ENCODE data around the gene SATB1.
"Not testable (repeated sequence)": the region's sequence is repeated elsewhere in the genome, so short reads cannot be mapped to it uniquely, and the experiment has no call there.

SATB1 gene

GRCh38 chr3:18349197-18349798 lies 75.8 kb downstream of the SATB1 start:
- DNase-seq, result no peak

GRCh38 chr3:18346097-18346496 lies 79.0 kb downstream of the SATB1 start:
- no peak for DNase-seq

- no peak for DNase-seq
Measured at GRCh38 chr3:18345015-18345367, 80.1 kb downstream of the SATB1 start.

GRCh38 chr3:18344306-18345014 lies 80.7 kb downstream of the SATB1 start:
- no peak for DNase-seq

- no peak for DNase-seq
Measured at GRCh38 chr3:18343809-18344208, 81.3 kb downstream of the SATB1 start.

GRCh38 chr3:18338827-18339514 lies 86.2 kb downstream of the SATB1 start:
- DNase-seq, result no peak

GRCh38 chr3:18337231-18337630 lies 87.9 kb downstream of the SATB1 start:
- DNase-seq, result no peak

GRCh38 chr3:18334837-18335601 lies 90.1 kb downstream of the SATB1 start:
- DNase-seq, result peak; percentile 37

GRCh38 chr3:18330772-18331441 lies 94.2 kb downstream of the SATB1 start:
- not testable (repeated sequence) for DNase-seq

- peak; percentile 46 for DNase-seq
Measured at GRCh38 chr3:18308096-18308650, 117.0 kb downstream of the SATB1 start.

- no peak for DNase-seq
Measured at GRCh38 chr3:18307529-18307928, 117.6 kb downstream of the SATB1 start.

GRCh38 chr3:18302517-18302916 lies 122.6 kb downstream of the SATB1 start:
- DNase-seq, result no peak

GRCh38 chr3:18301781-18302180 lies 123.4 kb downstream of the SATB1 start:
- DNase-seq, result no peak

GRCh38 chr3:18300916-18301315 lies 124.2 kb downstream of the SATB1 start:
- DNase-seq, result no peak

GRCh38 chr3:18297126-18297525 lies 128.0 kb downstream of the SATB1 start:
- DNase-seq, result no peak
